Mesenteric fat pad (tissue), 1 donor: Measurements from ENCODE around the gene MGRN1. TPM values are rescaled to one million over a fixed set of nuclear protein-coding genes. Genes with fewer than 3 reads are reported as not detected.
"Not testable (repeated sequence)": the region's sequence is repeated elsewhere in the genome, so short reads cannot be mapped to it uniquely, and the experiment has no call there.

ENCODE experiments used
- DNase-seq: peaks from one replicate; pipeline ENCODE4 v3.0.0-alpha.2; 2020; ENCODE audit warnings: low spot score
- microRNA-seq: library from miRNA; unstranded; fragments of <30 nt; microRNA quantifications from one replicate; pipeline ENCODE4 v1.2.0, GENCODE V29; 2020; ENCODE audit warnings: borderline number of aligned reads
- total RNA-seq: library from RNA; stranded (reverse); fragmentation: NEBNext Ultra II Directional; extraction: Animal tissue kit (Norgen Biotek cat#: 25700); gene quantifications from one replicate; pipeline ENCODE4 v1.2.1, GENCODE V29; 2021
- donor health status: DM: yes; HTN: yes; CAD: no.

The MGRN1 gene
- total RNA-seq, 1 donor from 2014 or later, result 74.1 TPM

- no peak for DNase-seq
Measured at GRCh38 chr16:4728676-4729075, 104.0 kb downstream of the MGRN1 start.

DNA sequence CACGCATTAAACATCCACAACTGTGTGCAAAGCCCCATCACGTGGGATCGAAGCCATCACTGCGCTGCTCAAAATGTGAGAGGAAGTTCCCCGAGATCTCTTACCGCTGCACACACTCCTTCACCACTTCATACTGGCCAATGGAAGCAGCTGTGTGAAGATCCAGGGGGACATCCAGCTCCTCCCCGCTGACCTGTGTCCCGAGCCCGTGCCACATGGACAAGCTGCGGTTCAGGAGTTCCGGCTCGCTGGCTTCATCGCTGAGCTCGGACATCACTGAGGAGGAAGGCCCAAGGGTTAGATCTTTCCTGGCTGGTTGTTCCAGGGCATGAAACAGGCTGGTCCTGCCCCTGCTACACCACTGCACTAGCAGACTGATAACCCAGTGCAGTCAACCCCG is 105.2 kb downstream of the MGRN1 start:
- no peak for DNase-seq

DNA sequence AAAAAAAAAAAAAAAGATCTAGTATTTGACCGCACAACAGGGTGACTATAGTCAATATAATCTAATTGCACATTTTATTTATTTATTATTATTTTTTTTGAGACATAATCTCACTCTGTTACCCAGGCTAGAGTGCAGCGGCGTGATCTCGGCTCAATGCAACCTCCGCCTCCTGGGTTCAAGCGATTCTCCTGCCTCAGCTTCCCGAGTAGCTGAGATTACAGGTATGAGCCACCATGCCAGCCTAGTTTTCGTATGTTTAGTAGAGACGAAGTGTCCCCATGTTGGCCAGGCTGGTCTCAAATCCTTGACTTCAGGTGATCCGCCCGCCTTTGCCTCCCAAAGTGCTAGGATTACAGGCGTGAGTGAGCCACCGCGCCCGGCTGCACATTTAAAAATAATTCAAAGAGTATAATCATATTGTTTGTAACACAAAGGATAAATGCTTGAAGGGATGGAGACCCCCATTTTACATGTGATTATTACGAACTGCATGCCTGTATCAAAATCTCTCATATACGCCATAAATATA is 108.7 kb downstream of the MGRN1 start:
- DNase-seq, result no peak

- DNase-seq, result no peak
Measured at GRCh38 chr16:4733747-4734062, 109.1 kb downstream of the MGRN1 start.

DNA sequence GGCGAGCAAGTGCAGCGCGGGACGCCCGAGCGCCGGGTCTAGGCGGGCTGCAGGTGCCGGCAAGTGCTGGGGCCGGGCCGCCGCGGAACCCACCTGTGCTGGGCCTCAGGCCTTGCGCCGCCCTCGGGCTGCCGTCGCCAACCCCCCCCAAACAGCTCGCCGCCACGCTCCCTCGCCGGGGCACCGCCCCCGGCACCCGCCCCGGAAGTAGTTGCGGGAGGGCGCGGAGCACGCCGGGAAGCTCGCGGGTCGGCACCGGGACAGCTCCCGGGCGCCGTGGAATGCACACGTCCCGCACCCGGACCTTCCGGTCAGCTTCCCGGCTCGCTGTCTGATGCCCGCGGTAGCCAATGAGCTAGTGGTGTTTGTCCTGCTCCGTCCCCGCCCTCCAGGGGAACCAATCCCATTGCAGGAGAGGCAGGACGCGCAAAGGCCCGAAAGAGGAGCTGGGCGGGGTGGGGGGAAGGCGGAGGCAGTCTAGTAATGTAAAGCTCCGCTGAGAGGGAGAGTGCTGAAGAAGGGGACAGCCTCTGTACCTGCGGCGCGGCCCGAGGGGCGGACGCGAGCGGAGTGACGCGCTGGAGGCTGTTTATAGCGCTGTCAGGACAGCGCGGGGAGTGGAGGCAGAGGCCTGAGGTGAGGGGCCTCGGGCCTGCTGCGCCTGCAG is 109.6 kb downstream of the MGRN1 start, which contains the start of the genes ANKS3 and DNAAF8:
ANKS3 (minus strand) TSS at position 209 of the 667 bp plus-strand sequence. CDS start 4,122 bp downstream, outside the sequence.
DNAAF8 (plus strand) TSS at position 475 of the 667 bp plus-strand sequence. CDS start 1,978 bp downstream, outside the sequence.
- peak; percentile 96 for DNase-seq

DNA sequence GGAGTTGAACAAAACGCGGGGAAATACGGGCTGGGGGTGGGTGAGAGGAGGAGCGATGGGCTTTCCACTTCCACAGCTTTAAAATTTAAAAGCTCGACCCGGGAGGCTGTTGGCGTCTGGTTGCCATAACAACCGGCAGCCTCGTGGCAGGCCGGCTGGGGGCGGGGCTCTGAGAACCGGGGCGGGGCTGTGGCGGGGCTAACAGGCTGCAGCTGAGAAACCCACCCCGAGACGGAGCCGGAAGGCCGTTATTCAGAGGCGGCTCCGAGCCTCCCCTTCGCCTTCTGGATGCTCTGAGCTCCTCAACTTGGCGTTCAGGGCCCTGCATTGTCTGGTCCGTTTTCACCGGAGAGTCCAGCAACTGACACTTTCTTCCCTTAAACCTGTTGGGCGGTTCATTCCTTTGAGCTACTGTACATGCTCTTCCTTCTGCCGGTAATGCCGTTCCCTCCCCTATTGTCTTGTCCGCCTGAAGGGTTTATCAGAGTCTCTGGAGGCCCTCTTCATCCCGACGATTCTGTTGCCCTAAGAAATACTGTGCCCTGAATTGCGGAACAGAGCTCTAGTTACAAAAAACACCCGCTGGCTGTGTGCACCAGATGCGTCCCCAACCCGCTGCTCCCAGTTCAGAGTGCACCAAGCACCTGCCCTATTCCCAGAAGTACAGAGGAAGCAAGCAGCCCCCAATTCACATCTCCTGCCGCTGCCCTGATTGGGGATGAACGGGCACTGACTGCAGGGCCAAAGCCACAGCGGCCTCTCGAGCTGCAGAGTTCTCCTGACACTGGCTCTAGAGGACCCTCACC is 110.3 kb downstream of the MGRN1 start:
- peak; percentile 93 for DNase-seq

DNA sequence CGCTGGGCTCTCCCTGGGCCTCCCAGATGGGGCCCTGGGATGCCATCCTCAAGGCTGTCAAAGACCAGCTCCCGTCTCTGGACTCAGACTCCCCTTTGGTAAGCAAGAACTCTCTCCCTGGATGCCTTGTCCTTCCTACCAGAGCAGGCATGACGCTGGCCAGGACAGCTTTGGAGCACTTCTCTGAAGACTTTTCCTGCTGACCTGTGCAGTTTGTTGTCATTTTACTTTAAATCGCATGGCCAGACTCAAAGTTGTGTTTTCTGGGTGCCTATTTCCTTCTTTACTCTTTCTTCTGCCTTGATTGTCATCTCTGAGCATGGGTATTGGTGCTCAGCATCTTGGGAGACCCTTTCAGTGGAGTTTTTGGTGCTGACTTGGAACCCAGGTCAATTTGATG is 111.9 kb downstream of the MGRN1 start:
- no peak for DNase-seq

DNA sequence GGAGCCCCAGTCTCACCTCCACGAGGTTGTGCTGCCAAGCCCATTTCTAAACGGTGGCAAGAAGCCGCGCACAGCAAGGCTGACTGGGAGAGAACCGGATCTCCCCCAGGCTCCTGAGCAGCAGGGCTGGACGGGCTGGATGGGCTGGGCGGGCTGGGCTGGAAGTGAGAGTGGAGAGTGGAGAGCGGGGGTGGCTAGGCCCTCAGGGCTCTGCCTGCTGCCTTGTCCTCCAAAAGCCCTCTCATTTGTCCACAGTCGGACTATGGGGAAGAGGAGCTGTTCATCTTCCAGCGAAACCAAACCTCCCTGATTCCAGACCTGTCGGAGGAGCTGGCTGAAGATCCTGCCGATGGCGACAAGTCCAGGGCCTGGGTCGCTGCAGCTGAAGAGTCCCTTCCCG is 112.9 kb downstream of the MGRN1 start:
- no peak for DNase-seq

- DNase-seq, result not testable (repeated sequence)
Measured at GRCh38 chr16:4738370-4738769, 113.7 kb downstream of the MGRN1 start.

Small RNA genes within 50 kb of the gene (microRNA-seq; reads per million reads assigned to microRNA genes)
- gene MIR6769A, result not detected

Other genes starting within 250 kb of the MGRN1 start
- gene CORO7, start 208.2 kb upstream of the MGRN1 start, total RNA-seq, result 45.0 TPM
- gene DNAJA3, start 199.0 kb upstream of the MGRN1 start, total RNA-seq, result 36.0 TPM
- 23.4 TPM for gene NMRAL1, start 150.2 kb upstream of the MGRN1 start, total RNA-seq
- 84.1 TPM for gene HMOX2, start 148.4 kb upstream of the MGRN1 start, total RNA-seq
- gene CDIP1, start 86.1 kb upstream of the MGRN1 start, total RNA-seq, result 24.8 TPM
- gene C16orf96, start 68.5 kb upstream of the MGRN1 start, total RNA-seq, result 0.10 TPM
- gene UBALD1, start 9.9 kb upstream of the MGRN1 start, total RNA-seq, result 20.9 TPM
- gene NUDT16L1, start 68.7 kb downstream of the MGRN1 start, total RNA-seq, result 19.4 TPM
- gene ANKS3, start 109.4 kb downstream of the MGRN1 start, total RNA-seq, result 16.4 TPM
- 1.3 TPM for gene DNAAF8, start 109.7 kb downstream of the MGRN1 start, total RNA-seq
- gene ZNF500, start 142.3 kb downstream of the MGRN1 start, total RNA-seq, result 12.4 TPM
- not detected for gene SEPTIN12, start 163.5 kb downstream of the MGRN1 start, total RNA-seq
- gene SMIM22, start 170.5 kb downstream of the MGRN1 start, total RNA-seq, result not detected
- 9.0 TPM for gene ROGDI, start 177.8 kb downstream of the MGRN1 start, total RNA-seq
- 86.6 TPM for gene GLYR1, start 222.5 kb downstream of the MGRN1 start, total RNA-seq
- gene UBN1, start 222.7 kb downstream of the MGRN1 start, total RNA-seq, result 54.3 TPM